Esophagus muscularis mucosa (tissue), 4 donors: ENCODE results near the gene SLC2A10. TPM values are rescaled to one million over a fixed set of nuclear protein-coding genes. Genes with fewer than 3 reads are reported as not detected.
A peak's percentile ranks its signal among the peaks of the same experiment; 100 is the strongest.

Experiments used
- DNase-seq: peaks from one replicate; pipeline ENCODE4 v3.0.0-alpha.2; 2017; ENCODE audit errors: extremely low spot score
- H3K27ac ChIP-seq, 4 donors: fragments of 200-600 bp; sonication (generic); replicated peaks in 1 of 4; 1 replicate in 3 of 4; 2 replicates in 1 of 4; pipeline ENCODE4 v1.5.1; 2016 to 2019; ENCODE audit warnings: mild to moderate bottlenecking in 1 of 4
- H3K27me3 ChIP-seq, 4 donors: fragments of 200-600 bp; sonication (generic); one replicate each; pipeline versions ENCODE4 v1.5.1 to v1.6.0; 2016 to 2019
- H3K36me3 ChIP-seq, 4 donors: fragments of 200-600 bp; sonication (generic); one replicate each; pipeline ENCODE4 v1.5.1; 2016 to 2019
- H3K4me1 ChIP-seq, 4 donors: fragments of 200-600 bp; sonication (generic); one replicate each; pipeline ENCODE4 v1.5.1; 2016 to 2019
- H3K4me3 ChIP-seq, 4 donors: fragments of 200-600 bp; sonication (generic); 1 replicate in 2 of 4; 2 replicates in 2 of 4; pipeline ENCODE4 v1.5.1; 2016 to 2019; ENCODE audit warnings: mild to moderate bottlenecking in 4 of 4, moderate library complexity in 1 of 4
- H3K9me3 ChIP-seq, 4 donors: fragments of 200-600 bp; sonication (generic); 1 replicate in 3 of 4; 2 replicates in 1 of 4; pipeline ENCODE4 v1.5.1; 2016 to 2019
- CTCF ChIP-seq, 3 experiments: fragments of 200-600 bp in 2 of 3; fragments of 450-650 bp in 1 of 3; sonication (generic) in 2 of 3; IDR thresholded peaks; one replicate each; pipeline ENCODE4 v1.5.1; 2017 to 2019; ENCODE audit warnings: antibody characterized with exemption in 3 of 3, mild to moderate bottlenecking in 2 of 3, moderate library complexity in 1 of 3
- EP300 ChIP-seq: sonication (generic); formaldehyde crosslinking; IDR thresholded peaks from one replicate; pipeline ENCODE4 v1.6.1; 2017; ENCODE audit warnings: antibody characterized with exemption
- POLR2A ChIP-seq: fragments of 450-650 bp; IDR thresholded peaks from one replicate; pipeline ENCODE4 v1.6.1; 2017; ENCODE audit warnings: antibody characterized with exemption, moderate library complexity, mild to moderate bottlenecking, low read depth
- POLR2AphosphoS5 ChIP-seq, 2 donors: sonication (generic); formaldehyde crosslinking; IDR thresholded peaks; one replicate each; pipeline ENCODE4 v1.6.1; 2017; ENCODE audit warnings: antibody characterized with exemption in 2 of 2
- WGBS: methylation state at CpG from one replicate; pipeline ENCODE4 v1.1.5; 2018; 5-methylcytosine and 5-hydroxymethylcytosine counted together
- intact Hi-C: fragments of 100-400 bp; cut with DNase I; formaldehyde crosslinking; loops from one replicate; pipeline ENCODE4 v1.15.1; 2023
- total RNA-seq, 4 donors: library from RNA; depleted of rRNA; stranded (reverse); fragments of >200 nt; gene quantifications; one replicate each; pipeline versions ENCODE4 v1.1.0 to v1.2.1, GENCODE V29; 2016

SLC2A10 gene
- total RNA-seq, 4 donors from 2014 or later = 9.6 to 27.0 (median 15.3) TPM

- DNase-seq = no peak
- Histone ChIP-seq H3K9me3 (no peaks in the 10 kb centered on the region), H3K36me3 (no peaks in the 10 kb centered on the region), H3K27ac (no peak overlapping the region), H3K4me3 (no peak overlapping the region), H3K27me3 (peaks cover 0 to 15% (median 0%) of the 10 kb centered on the region in 4 donors), H3K4me1 (peaks cover 0 to 12% (median 10%) of the 10 kb centered on the region in 4 donors)
- TF ChIP-seq POLR2AphosphoS5 (IDR thresholded peaks at IDR 0.05) (no peak), POLR2A (no peak), CTCF (IDR thresholded peaks at IDR 0.05) (no peak), EP300 (no peak)
- intact Hi-C loops = loop anchor here (10.0 kb wide), 1 partner anchor 868 kb away; no protein-coding TSS in a partner anchor
- 97% methylated on average over 3 of the region's 3 CpGs for WGBS
Measured at GRCh38 chr20:46756419-46756818, 47.0 kb downstream of the SLC2A10 start.

- H3K4me1 ChIP-seq = peaks cover 0 to 12% (median 10%) of the 10 kb centered on the region in 4 donors
- 81% methylated on average over 9 of the region's 9 CpGs for WGBS
- DNase-seq = no peak
- no peak overlapping the region for H3K4me3 ChIP-seq
- peaks cover 0 to 8% (median 0%) of the 10 kb centered on the region in 4 donors for H3K27me3 ChIP-seq
- no peak overlapping the region for H3K27ac ChIP-seq
- TF ChIP-seq EP300 (no peak), CTCF (IDR thresholded peaks at IDR 0.05) (no peak), POLR2AphosphoS5 (IDR thresholded peaks at IDR 0.05) (no peak), POLR2A (no peak)
- intact Hi-C loops = loop anchor here (10.0 kb wide), 1 partner anchor 868 kb away; no protein-coding TSS in a partner anchor
- no peaks in the 10 kb centered on the region for H3K36me3 ChIP-seq
- H3K9me3 ChIP-seq = no peaks in the 10 kb centered on the region
Measured at GRCh38 chr20:46757135-46757534, 47.7 kb downstream of the SLC2A10 start.

GRCh38 chr20:46757754-46758678 lies 48.6 kb downstream of the SLC2A10 start:
- Histone ChIP-seq H3K9me3 (no peaks in the 10 kb centered on the region), H3K4me1 (peaks cover 0 to 8% (median 5%) of the 10 kb centered on the region in 4 donors), H3K36me3 (no peaks in the 10 kb centered on the region), H3K27ac (no peak overlapping the region), H3K4me3 (no peak overlapping the region), H3K27me3 (peaks cover 0 to 6% (median 0%) of the 10 kb centered on the region in 4 donors)
- DNase-seq = no peak
- WGBS = 46% methylated on average over 17 of the region's 17 CpGs
- no peak for TF ChIP-seq POLR2A
- TF ChIP-seq EP300 = no peak
- peak in 2 of 3 experiments; percentile 85 to 95 for TF ChIP-seq CTCF (IDR thresholded peaks at IDR 0.05)
- no peak for TF ChIP-seq POLR2AphosphoS5 (IDR thresholded peaks at IDR 0.05)
- intact Hi-C loops = loop anchor here (2.0 to 10.0 kb wide), 2 partner anchors 393 to 867 kb away; no protein-coding TSS in a partner anchor

- no peaks in the 10 kb centered on the region for H3K9me3 ChIP-seq
- no peak overlapping the region for H3K4me3 ChIP-seq
- WGBS = 89% methylated on average over 6 of the region's 6 CpGs
- DNase-seq = no peak
- H3K4me1 ChIP-seq = peaks cover 0 to 8% (median 4%) of the 10 kb centered on the region in 4 donors
- peaks cover 0 to 6% (median 0%) of the 10 kb centered on the region in 4 donors for H3K27me3 ChIP-seq
- no peak overlapping the region for H3K27ac ChIP-seq
- H3K36me3 ChIP-seq = no peaks in the 10 kb centered on the region
- TF ChIP-seq CTCF (IDR thresholded peaks at IDR 0.05) (no peak), POLR2AphosphoS5 (IDR thresholded peaks at IDR 0.05) (no peak), EP300 (no peak), POLR2A (no peak)
- intact Hi-C loops = loop anchor here (2.0 to 10.0 kb wide), 2 partner anchors 392 to 866 kb away; no protein-coding TSS in a partner anchor
Measured at GRCh38 chr20:46758929-46759669, 49.6 kb downstream of the SLC2A10 start.
